GM21737 (cell line): ENCODE results near the gene ERMAP.
"Not testable (repeated sequence)": the region's sequence is repeated elsewhere in the genome, so short reads cannot be mapped to it uniquely, and the experiment has no call there.

ENCODE experiments used
- ATAC-seq: cut with Tn5 transposase; IDR thresholded peaks from one replicate; pipeline ENCODE4 v1.9.1; 2021; ENCODE audit warnings: mild to moderate bottlenecking, moderate library complexity; ENCODE audit not compliant: unreplicated experiment

Gene ERMAP

GRCh38 chr1:42869751-42870150, 52.8 kb downstream of the ERMAP start:
- not testable (repeated sequence) for ATAC-seq

GRCh38 chr1:42873108-42873507, 56.2 kb downstream of the ERMAP start:
- ATAC-seq, result not testable (repeated sequence)

- no peak for ATAC-seq
Measured at GRCh38 chr1:42873670-42874069, 56.7 kb downstream of the ERMAP start.

- no peak for ATAC-seq
Measured at GRCh38 chr1:42876009-42876408, 59.1 kb downstream of the ERMAP start.

- ATAC-seq, result no peak
Measured at GRCh38 chr1:42877380-42877779, 60.5 kb downstream of the ERMAP start.

- ATAC-seq, result no peak
Measured at GRCh38 chr1:42880384-42880783, 63.5 kb downstream of the ERMAP start.

GRCh38 chr1:42886046-42886739, 69.3 kb downstream of the ERMAP start:
- ATAC-seq, result no peak

GRCh38 chr1:42886800-42887199, 69.9 kb downstream of the ERMAP start:
- ATAC-seq, result no peak

- no peak for ATAC-seq
Measured at GRCh38 chr1:42887366-42887765, 70.4 kb downstream of the ERMAP start.

GRCh38 chr1:42888013-42888633, 71.2 kb downstream of the ERMAP start:
- no peak for ATAC-seq

GRCh38 chr1:42889264-42889663, 72.3 kb downstream of the ERMAP start:
- ATAC-seq, result no peak

GRCh38 chr1:42891465-42892138, 74.7 kb downstream of the ERMAP start:
- no peak for ATAC-seq
